Measurements from ENCODE around the gene SETD7.

The SETD7 gene

DNA sequence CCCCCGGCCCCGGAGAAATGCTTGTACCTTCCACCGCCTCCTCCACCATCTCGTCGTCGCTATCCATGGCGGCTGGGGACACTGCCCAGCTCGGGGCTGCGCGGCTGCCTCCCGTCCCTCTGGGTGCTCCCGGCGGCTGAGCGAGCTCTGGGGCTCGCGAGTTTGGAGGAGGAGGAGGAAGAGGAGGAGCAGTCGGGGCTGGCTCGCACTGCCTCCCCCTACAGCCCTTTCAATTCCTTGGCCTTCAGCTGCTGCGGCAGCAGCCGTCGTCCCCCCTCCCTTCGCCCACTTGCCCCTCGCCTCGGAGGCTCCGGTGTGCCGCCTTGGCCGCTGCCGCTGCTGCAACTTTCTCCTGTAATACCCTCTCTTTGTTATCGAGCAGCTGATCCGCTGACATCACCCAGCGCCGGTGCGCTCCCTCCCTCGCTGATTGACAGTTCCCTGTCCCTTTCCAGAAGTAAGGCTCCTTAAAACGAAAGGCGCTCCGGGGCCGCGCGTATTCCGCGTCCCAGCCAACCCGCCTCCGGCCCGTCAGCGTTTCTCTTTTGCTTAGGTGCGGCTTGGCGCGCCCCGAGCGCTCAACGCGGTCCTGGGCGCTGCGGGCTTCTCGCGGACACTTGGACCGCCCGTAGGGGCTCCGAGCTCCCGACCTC, at the start of gene SETD7:
TSS of gene SETD7 (minus strand) at position 149 of the 653 bp plus-strand sequence. CDS start at position 67, 82 bp downstream.
- peak; percentile 64 for DNase-seq (ENCODE audit: low read depth)

GRCh38 chr4:139605516-139605915, 49.5 kb upstream of the SETD7 start:
- no peak for DNase-seq (ENCODE audit: low read depth)

- no peak for DNase-seq (ENCODE audit: low read depth)
Observed at GRCh38 chr4:139603576-139604410, 47.8 kb upstream of the SETD7 start.

GRCh38 chr4:139602776-139603360, 46.8 kb upstream of the SETD7 start:
- DNase-seq (ENCODE audit: low read depth), result no peak

DNA sequence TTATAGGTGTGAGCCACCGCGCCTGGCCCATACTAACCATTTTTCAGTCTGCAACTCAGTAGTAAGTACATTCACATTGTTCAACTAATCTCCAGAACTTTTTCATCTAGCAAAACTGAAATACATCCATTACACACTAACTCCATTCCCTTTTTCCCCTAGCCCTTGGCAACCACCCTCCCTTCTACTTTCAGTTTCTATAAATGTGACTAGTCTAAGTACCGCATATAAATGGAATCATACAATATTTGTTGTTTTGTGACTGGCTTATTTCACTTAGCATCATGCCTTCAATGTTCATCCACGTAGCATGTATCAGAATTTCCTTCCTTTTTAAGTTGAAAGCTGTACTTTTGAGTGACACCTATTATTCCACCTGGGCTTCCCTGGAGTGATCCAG, 44.6 kb upstream of the SETD7 start:
- DNase-seq (ENCODE audit: low read depth), result no peak

DNA sequence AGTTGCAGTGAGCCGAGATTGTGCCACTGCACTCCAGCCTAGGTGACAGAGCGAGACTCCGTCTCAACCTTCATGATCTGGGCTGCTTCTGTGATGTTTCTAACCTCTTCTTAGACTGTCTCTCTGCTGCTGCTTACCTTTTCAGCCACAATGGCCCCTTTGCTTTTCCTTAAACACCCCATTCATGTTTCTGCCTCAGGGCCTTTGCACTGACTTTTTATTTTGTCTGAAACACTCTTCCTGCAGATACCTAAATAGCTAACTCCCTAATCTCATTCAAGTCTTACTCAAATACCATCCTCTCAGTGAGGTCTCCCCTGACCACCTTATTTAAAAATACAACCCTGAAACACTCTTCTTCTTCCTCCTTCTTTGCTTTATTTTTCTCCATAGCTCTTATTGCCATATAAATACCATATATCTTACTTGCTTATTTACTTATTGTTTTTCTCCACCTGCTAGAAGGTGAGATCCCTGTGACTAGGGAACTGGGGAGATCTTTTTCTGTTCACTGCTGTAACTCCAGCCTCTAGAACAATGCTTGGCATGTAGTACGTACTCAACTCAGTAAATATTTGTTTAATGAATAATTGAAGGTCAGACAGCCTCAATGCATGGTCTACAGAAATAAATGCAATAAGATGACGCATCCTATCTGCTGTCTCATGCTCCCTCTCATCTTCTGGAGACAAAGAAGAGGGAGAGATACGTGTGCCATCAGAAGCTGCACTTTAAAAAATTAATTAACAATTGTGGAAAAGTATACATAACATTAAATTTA, 43.8 kb upstream of the SETD7 start:
- DNase-seq (ENCODE audit: low read depth), result no peak

- DNase-seq (ENCODE audit: low read depth), result no peak
Observed at GRCh38 chr4:139599076-139599475, 43.1 kb upstream of the SETD7 start.

DNA sequence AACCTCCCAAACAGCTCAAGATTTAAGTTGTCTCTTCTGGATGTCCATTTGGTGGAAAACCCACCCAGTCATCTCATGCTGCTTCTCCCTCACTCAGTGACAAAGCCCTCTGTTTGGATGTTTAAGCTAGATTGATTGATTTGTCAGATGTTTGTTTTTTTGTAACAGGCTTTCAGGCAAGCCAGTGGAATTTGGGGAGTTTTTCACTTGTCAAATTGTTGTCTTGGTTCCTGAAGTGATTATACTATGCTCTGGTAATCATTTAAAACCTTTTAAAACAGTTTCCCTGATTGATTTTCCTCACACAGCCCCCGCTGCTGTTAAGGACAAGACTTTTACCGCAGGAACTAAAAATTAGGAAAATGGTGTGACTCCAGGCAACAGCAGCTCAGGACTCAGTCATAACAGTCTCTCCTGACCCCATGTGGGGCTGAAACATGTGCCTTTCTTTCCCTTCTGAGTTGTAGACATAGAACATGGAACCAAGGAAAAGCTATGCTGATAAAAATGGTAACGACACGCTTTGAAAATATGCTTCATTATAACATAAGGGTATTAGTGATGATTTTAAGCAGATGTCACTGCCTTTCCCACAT, 40.8 kb upstream of the SETD7 start:
- DNase-seq (ENCODE audit: low read depth), result no peak

DNA sequence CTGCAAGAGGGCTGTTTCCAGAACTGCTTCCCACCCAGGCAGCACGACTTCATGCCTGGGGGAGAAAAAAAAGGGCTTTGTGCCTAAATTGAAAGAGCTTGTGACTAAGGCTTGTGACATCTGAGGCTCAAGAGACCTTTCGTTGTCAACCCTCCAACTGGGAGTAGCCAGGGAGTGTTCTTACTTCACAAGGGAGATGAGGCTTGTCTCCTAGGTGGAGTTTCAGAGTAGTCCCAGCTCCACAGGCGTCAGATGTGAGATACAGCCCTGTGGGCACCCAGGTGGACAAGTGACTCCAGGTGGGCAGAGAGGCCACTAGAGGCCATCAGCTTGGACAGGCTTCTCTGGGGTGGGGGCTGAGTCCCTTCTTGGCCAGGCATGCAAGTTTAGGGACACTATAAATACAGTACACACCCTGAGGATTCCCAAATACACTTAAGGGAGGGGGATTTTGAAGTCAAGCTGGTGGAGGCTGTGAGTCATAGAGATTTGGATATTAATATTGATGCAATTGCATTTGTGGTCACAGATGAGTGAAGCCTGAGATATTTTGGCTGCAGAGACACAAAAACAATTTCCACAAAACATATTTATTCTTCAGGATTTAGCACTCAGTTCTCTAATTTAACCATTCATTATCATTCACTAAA, 40.1 kb upstream of the SETD7 start:
- no peak for DNase-seq (ENCODE audit: low read depth)

DNA sequence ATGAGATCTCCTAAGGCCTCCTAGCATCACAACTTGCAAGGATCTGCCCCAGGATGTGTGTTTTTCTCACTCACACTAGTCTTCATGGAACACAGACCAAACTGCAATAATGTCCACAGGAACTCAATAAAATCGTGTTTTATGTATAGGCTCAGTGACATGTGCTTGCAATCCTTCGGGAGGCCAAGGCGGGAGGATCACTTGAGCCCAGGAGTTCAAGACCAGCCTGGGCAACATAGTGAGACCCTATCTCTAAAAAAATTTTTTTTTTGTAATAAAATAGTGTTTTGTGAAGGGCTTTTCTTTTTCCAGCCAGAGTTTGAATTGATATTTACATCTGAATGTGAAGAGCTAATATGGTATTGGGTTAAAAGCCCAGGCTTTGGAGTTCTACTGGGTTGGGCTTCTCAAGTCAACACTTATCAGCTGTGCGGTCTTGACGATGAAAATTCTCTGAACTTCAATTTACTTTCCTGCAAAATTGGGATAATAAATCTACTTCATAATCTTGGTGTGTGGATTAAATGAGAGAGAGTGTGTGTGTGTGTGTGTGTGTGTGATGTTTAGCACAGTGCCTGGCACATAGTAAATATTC, 38.7 kb upstream of the SETD7 start:
- DNase-seq (ENCODE audit: low read depth), result no peak

- DNase-seq (ENCODE audit: low read depth), result no peak
Observed at GRCh38 chr4:139593091-139593564, 37.1 kb upstream of the SETD7 start.

- no peak for DNase-seq (ENCODE audit: low read depth)
Observed at GRCh38 chr4:139589336-139590018, 33.5 kb upstream of the SETD7 start.

- DNase-seq (ENCODE audit: low read depth), result no peak
Observed at GRCh38 chr4:139587446-139587845, 31.4 kb upstream of the SETD7 start.

GRCh38 chr4:139585473-139585872, 29.5 kb upstream of the SETD7 start:
- no peak for DNase-seq (ENCODE audit: low read depth)

GRCh38 chr4:139584784-139585183, 28.8 kb upstream of the SETD7 start:
- no peak for DNase-seq (ENCODE audit: low read depth)

GRCh38 chr4:139584013-139584412, 28.0 kb upstream of the SETD7 start:
- no peak for DNase-seq (ENCODE audit: low read depth)

DNA sequence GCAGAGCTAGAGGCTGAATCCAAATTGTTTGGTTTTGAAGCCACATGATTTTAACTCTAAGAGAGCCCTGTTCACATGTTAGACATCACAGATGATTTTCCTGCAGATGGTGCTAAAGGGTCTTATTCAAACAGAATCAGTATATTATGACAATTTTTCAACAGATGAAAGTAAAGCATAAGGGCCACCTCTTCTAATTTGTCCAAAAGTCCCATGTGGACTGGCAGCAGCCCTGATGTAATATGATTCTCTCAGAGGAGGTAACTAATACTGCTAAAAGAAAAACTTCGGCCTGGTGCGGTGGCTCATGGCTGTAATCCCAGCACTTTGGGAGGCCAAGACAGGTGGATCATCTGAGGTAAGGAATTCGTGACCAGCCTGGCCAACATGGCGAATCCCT, 26.0 kb upstream of the SETD7 start:
- DNase-seq (ENCODE audit: low read depth), result no peak

DNA sequence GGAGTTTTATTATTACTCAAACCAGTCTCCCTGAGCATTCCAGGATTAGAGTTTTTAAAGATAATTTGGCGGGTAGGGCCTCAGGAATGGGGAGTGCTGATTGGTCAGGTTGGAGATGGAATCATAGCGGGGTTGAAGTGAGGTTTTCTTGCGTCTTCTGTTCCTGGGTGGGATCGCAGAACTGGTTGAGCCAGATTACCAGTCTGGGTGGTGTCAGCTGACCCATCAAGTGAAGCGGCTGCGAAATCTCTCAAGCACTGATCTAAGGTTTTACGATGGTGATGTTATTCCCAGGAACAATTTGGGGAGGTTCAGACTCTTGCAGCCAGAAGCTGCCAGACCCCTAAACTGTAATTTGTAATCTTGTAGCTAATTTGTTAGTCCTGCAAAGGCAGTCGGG, 25.1 kb upstream of the SETD7 start:
- no peak for DNase-seq (ENCODE audit: low read depth)

DNA sequence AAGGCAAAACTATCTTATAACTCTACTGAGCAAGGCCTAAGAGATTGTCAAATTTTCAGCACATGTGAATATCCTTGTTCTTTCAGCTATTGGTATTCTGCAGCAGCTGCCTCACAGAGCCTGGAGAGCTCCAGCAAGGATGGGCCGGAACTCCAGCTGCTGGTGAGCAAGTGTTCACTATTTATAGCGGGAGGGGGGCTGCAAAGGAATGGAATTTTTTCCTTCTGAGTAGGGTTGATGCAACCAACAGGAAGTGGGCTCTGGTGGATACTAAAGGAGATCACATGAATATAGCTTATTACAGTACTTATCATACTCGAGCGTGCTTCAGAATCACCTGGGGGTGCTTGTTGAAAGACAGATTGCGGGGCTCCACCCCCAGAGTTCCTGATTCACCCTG, 20.2 kb upstream of the SETD7 start:
- no peak for DNase-seq (ENCODE audit: low read depth)

DNA sequence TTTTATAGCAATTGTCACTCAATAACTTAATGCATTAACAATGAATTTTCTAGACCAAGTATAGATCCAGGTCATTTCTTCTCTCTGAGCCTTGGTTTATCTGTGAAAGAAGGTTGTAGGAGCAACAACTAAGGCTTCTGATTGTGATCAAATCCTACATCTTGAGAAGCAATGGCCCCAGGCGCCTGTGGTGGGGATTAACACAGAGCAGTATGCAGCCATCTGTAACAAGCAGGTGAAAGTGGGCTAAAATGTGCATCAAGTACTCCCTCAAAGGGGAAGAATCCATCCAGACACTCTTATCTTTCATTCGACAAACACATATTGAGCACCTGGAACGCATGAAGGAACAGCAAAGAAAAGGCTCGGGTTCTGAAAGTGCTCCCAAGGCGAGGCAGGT, 19.1 kb upstream of the SETD7 start:
- DNase-seq (ENCODE audit: low read depth), result no peak
